Kidney tubule cell (primary cell): ENCODE results near the gene SLX4IP.

ENCODE experiments used
- DNase-seq: peaks from one replicate; pipeline ENCODE4 v3.0.0-alpha.2; 2018; ENCODE audit warnings: low spot score

The SLX4IP gene

DNA sequence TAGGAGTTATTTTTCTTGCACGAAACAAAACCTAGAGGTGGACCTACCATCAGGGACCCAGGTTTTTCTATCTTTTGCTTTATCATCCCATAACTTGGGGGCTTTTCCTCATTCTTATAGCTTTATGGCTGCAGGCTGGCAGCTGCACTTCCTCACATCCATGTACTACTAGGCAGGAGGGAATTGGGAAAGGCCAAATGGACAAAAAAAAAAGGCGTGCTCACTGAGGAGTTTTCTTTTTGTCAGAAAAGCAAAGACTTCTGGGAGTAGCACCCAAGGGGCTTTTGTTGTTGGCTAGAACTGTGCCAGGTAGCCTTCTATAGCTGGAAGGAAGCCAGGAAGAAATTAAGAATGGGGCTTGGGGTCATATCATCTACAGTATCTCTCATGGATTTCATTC is 61.4 kb downstream of the SLX4IP start:
- no peak for DNase-seq

DNA sequence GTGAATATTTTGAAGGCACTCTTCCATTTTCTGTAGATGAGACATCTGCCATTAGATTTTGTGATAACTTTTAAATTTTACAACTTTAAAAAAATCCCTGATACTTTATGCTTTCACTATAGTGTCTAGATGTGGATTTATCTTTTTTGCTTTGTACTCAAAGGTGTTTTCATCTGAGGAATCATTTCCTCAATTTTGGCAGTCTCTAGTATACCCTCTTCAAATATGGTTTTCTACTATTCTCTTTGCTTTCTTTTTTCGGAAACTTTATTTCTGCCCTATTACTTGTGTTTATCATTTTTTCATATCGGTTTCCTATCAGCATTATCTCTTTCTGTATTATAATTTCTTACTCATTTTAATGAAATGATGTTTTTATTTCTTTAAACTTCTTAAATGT is 62.2 kb downstream of the SLX4IP start:
- DNase-seq: no peak

DNA sequence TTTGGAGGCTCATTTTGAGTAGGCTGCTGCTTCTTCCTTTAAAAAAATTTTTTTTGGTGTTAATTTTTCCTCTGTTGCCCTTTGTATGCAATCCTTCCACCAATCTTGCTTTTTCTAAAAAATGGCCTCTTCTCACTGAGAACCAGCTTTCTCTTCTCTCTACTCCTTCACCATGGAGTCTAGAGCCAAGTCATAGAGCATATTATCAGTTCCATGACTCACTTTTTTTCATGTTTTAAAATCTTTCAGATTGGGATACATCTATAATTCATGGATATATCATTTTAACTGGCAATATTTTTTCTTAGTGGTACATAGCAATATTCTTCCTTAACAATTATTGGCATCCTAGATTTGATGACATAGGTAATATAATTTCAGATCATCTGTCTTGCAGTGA is 62.7 kb downstream of the SLX4IP start:
- no peak for DNase-seq

- no peak for DNase-seq
These were observed 63.1 kb downstream of the SLX4IP start for GRCh38 chr20:10498200-10498599.

GRCh38 chr20:10501402-10501801 is 66.3 kb downstream of the SLX4IP start:
- DNase-seq: no peak

DNA sequence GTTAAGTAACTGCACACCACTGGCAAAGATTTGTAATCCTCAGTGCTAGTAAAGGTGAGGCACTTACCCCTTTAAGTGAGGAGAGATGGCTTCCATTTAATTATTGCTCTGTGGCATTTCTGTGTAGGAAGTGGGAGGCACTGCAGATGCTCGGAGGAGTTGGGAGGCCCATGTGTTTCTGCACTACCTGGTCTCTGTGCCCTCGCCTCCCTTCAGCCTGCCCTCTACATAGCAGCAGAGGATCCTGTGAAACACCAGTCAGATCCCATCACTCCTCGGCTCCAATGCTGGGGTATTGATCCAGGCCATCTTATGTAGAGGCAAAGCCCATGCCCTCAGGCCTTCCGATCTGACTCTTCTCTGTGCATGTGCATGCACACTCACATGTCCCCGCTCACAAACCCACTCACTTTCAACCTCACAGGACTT is 67.0 kb downstream of the SLX4IP start:
- DNase-seq: no peak

GRCh38 chr20:10504608-10504993 is 69.5 kb downstream of the SLX4IP start:
- no peak for DNase-seq

GRCh38 chr20:10504994-10505730 is 70.1 kb downstream of the SLX4IP start:
- DNase-seq: no peak

GRCh38 chr20:10505827-10506226 is 70.7 kb downstream of the SLX4IP start:
- no peak for DNase-seq

DNA sequence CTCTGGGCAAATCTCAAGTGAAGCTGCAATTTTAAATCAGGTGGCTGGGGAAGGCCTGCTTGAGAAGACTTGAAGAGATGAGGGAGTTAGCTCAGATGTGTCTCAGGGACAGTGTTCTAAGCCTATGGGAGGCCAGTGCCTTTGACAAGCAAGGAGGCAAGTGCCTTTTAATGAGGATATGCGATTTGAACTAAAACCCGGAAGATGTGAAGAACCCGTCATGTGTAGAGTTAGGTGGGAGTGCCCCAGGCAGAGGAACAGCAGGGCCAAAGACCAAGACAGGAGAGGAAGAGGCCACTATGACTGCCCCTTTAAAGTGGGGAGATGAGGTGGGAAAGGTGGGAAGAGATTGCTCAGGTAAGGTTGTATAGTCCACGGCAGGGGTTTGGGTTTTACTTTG is 71.9 kb downstream of the SLX4IP start:
- DNase-seq: no peak

GRCh38 chr20:10508060-10508459 is 73.0 kb downstream of the SLX4IP start:
- DNase-seq: no peak

GRCh38 chr20:10508468-10509251 is 73.6 kb downstream of the SLX4IP start:
- DNase-seq: no peak

DNA sequence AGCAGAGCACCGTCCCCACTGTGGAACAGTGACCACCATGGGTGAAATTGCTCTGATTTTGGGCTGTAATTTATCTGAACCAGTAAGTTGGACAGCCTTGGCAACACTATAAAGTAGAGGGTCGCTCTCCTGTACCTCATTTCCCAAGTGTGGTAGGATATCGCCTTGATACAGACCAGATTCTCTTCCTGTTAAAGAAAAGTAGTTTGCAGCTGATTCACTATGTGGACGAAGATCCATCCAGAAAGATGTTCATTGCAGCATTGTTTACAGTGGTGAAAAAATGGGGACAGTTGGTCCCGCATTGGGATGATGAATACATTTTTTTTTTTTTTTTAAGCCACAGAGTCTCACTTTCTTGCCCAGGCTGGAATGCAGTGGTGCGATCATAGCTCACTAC is 74.3 kb downstream of the SLX4IP start:
- DNase-seq: no peak

DNA sequence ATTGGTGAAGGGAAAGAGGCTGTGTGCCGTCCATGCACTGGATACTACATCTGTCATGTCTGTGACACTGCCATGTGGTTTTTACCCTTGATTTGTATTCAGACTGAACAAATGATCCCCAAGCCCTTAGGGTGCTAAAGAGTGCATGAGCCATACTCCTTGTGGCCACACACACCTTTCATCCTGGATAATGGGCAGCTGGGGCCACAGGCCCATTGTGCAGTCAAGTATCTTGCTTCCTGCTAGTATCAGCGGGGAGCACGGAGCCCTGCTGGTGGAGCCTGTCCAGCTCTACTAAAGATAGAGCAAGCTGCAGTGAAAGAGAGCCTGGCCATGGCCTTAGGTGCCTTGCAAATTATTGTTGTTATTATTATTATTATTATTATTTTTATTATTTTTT is 75.1 kb downstream of the SLX4IP start:
- DNase-seq: no peak

- DNase-seq: no peak
These were observed 76.0 kb downstream of the SLX4IP start for GRCh38 chr20:10511170-10511508.

GRCh38 chr20:10511509-10512251 is 76.6 kb downstream of the SLX4IP start:
- peak; percentile 97 for DNase-seq

DNA sequence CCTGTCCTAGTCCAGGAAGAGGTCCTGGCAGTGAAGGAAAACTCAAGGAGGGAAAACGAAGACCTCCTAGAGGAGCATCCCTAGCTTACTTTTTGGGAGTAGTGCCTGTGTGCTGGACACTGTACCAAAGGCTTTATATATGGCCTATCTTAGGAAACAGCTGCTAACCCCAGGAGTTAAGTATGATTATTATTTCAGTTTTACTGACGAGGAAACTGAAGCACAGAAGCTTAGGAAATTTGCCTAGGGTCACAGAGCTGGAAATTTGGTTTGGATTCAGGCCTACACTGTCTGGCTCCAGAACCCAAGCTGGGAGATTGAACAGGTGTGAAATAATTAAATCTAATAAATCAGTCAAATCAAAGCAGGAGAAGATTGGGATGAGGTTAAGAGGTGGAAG is 78.0 kb downstream of the SLX4IP start:
- no peak for DNase-seq

- no peak for DNase-seq
These were observed 78.9 kb downstream of the SLX4IP start for GRCh38 chr20:10513931-10514575.

DNA sequence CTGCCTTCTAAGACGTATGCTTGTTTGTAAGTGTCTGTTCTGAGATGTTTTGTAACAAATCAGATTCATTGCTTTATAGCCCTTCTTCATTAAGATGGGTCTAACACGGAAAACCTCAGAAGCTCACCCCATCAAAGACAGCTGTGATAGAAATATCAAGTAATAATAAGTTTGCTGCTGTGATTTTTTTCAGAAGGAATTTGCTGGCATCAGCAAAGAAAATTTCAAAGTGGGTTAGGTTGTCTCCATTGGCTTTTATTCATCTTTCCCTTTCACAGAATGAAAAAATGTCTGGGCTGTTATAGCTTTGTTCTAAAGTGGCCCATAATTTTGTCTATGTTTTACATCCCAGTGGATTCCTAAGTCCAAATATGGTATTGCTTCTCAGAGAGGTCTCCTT is 81.4 kb downstream of the SLX4IP start:
- DNase-seq: no peak

DNA sequence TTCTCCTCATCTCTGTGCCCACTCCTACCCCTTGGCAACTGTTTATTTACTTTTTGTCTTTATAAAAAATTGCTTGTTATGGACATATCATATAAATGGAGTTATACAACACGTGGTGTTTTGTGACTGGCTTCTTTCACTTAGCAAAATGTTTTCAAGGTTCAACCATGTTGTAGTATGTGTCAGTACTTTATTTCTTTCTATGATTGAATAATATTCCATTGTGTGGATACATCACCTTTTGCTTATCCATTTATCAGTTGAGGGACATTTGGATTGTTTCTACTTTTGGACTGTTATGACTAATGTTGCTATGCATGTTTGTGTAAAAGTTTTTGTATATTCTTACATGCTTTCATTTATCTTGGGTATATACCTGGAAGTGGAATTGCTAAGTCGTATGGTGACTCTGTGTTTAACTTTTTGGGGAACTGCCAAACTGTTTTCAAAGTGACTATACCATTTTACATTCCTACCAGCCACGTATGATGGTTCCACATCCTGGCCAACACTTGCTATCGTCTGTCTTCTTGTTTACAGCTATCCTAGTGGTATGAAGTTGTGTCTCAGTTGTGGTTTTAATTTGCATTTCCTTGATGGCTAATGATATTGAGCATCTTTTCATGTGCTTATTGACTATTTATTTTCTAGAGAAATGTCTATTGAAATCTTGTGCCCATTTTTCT is 84.4 kb downstream of the SLX4IP start:
- DNase-seq: peak; percentile 50

DNA sequence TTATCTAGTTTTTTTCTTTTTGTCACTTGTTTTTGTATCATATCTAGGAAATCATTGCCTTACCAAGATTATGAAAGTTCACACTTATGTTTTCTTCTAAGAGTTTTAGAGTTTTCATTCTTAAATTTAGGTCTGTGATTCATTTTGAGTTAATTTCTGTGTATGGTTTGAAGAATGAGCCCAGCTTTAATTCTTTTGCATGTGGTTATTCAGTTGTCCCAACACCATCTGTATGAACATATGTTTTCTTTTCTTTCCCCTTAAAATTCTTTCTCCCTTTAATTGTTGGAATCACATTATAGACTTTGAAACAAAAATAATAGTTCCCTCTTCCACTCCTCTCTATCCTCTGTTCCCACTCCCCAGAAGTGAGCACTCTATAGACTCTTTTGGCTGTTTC is 85.4 kb downstream of the SLX4IP start:
- no peak for DNase-seq
